Stimulated activated CD8-positive, alpha-beta memory T cell treated with anti-CD3 and anti-CD28 coated beads, Interleukin-7, amount 100 ng/mL, for 48 hours (primary cell): Measurements from ENCODE around the gene OSBPL8.

ENCODE experiments used
- DNase-seq, 2 donors: peaks; one replicate each; pipeline ENCODE4 v3.0.0-alpha.2; 2020; ENCODE audit warnings: low read depth in 1 of 2; ENCODE audit errors: extremely low read depth in 1 of 2

The OSBPL8 gene

GRCh38 chr12:76318773-76319594 lies 240.6 kb downstream of the OSBPL8 start:
- no peak for DNase-seq

- no peak for DNase-seq
Observed at GRCh38 chr12:76317976-76318375, 241.6 kb downstream of the OSBPL8 start.

GRCh38 chr12:76316468-76316867 lies 243.1 kb downstream of the OSBPL8 start:
- no peak for DNase-seq

- no peak for DNase-seq
Observed at GRCh38 chr12:76313299-76313698, 246.3 kb downstream of the OSBPL8 start.

- no peak for DNase-seq
Observed at GRCh38 chr12:76312315-76312714, 247.3 kb downstream of the OSBPL8 start.

GRCh38 chr12:76311796-76312195 lies 247.8 kb downstream of the OSBPL8 start:
- DNase-seq = no peak

GRCh38 chr12:76310110-76310509 lies 249.5 kb downstream of the OSBPL8 start:
- DNase-seq = no peak

GRCh38 chr12:76308866-76309265 lies 250.7 kb downstream of the OSBPL8 start:
- no peak for DNase-seq

GRCh38 chr12:76307083-76307482 lies 252.5 kb downstream of the OSBPL8 start:
- no peak for DNase-seq

GRCh38 chr12:76303989-76304460 lies 255.5 kb downstream of the OSBPL8 start:
- no peak for DNase-seq

GRCh38 chr12:76303365-76303764 lies 256.2 kb downstream of the OSBPL8 start:
- no peak for DNase-seq
